Measurements from ENCODE around the gene ACSS2. TPM values are rescaled to one million over a fixed set of nuclear protein-coding genes. Genes with fewer than 3 reads are reported as not detected.

ACSS2 gene
- total RNA-seq, 4 donors from 2014 or later: 68.4 to 112 (median 94.3) TPM

DNA sequence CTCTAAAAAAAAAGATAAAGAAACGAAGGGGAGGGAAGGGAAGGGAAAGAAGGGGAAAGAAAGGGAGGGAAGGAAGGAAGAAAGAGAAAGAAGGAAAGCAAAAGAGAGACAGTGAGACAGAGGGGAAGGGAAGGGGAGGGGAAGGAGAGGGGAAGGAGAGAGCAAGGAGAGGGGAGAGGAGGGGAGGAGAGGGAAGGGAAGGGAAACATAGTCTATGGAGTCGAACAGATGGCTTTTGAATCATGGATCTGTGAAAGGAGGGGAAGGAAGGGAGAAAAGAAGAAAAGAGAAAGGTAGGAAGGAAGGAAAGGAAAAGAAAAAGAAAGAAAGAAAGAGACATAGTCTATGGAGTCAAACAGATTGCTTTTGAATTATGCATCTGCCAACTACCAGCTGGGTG is 34.3 kb upstream of the ACSS2 start:
- WGBS, 2 donors: 52 to 53% methylated on average over 2 of the region's 2 CpGs
- Histone ChIP-seq H3K4me1 (no peaks in the 10 kb centered on the region), H3K4me3 (no peak overlapping the region), H3K9me3 (no peaks in the 10 kb centered on the region), H3K36me3 (peaks cover 0 to 26% (median 0%) of the 10 kb centered on the region in 3 donors), H3K27ac (no peak overlapping the region), H3K27me3 (no peaks in the 10 kb centered on the region)
- TF ChIP-seq EP300 (IDR thresholded peaks at IDR 0.05) (no peak), POLR2A (IDR thresholded peaks at IDR 0.05) (no peak)
- TF ChIP-seq, protein P1, sequence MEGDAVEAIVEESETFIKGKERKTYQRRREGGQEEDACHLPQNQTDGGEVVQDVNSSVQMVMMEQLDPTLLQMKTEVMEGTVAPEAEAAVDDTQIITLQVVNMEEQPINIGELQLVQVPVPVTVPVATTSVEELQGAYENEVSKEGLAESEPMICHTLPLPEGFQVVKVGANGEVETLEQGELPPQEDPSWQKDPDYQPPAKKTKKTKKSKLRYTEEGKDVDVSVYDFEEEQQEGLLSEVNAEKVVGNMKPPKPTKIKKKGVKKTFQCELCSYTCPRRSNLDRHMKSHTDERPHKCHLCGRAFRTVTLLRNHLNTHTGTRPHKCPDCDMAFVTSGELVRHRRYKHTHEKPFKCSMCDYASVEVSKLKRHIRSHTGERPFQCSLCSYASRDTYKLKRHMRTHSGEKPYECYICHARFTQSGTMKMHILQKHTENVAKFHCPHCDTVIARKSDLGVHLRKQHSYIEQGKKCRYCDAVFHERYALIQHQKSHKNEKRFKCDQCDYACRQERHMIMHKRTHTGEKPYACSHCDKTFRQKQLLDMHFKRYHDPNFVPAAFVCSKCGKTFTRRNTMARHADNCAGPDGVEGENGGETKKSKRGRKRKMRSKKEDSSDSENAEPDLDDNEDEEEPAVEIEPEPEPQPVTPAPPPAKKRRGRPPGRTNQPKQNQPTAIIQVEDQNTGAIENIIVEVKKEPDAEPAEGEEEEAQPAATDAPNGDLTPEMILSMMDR (IDR thresholded peaks at IDR 0.05): no peak
- DNase-seq (ENCODE audit: low spot score in 2 of 2): no peak

DNA sequence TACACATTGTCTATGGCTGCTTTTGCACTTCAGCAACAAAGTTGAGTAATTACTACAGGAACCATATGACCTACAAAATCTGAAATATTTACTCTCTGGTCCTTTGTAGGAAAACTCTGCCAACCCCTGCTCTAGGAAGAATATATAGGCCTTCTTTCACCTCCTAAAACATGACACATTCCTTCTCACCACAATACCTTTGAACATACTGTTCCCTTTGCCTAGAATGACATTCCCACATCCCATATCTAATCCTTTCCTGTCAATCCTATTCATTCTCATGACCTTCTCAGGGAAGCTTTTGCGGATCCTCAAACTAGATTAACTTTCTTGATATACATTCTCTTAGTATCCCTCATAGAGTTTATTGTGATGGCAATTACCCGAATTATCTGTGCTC is 33.0 kb upstream of the ACSS2 start:
- H3K9me3 ChIP-seq: no peaks in the 10 kb centered on the region
- no peak overlapping the region for H3K27ac ChIP-seq
- WGBS, 2 donors: 90 to 96% methylated on average over 2 of the region's 2 CpGs
- peaks cover 0 to 39% (median 0%) of the 10 kb centered on the region in 3 donors for H3K36me3 ChIP-seq
- H3K4me1 ChIP-seq: no peaks in the 10 kb centered on the region
- no peaks in the 10 kb centered on the region for H3K27me3 ChIP-seq
- DNase-seq (ENCODE audit: low spot score in 2 of 2): no peak
- H3K4me3 ChIP-seq: no peak overlapping the region
- TF ChIP-seq, protein P1 (IDR thresholded peaks at IDR 0.05): no peak
- TF ChIP-seq POLR2A (IDR thresholded peaks at IDR 0.05) (no peak), EP300 (IDR thresholded peaks at IDR 0.05) (no peak)

DNA sequence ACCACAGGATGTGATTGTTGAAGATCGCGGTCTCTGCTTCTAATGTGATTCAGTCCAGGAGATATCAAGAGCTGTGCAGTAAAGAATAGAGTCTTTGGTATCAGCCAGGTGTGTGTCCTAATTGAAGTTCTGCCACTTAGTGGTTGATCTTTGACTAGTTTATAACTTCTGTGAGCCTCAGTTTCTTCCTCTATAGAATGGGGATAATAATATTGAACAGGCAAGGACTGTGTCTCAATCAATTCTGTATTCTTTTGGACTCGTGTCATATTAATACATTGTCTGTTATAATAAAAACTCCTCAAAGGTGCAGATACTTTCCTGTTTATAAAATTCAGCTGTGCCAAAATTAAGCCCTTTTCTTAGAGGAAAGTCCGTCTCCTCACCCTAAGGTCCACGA is 27.8 kb upstream of the ACSS2 start:
- no peaks in the 10 kb centered on the region for H3K4me1 ChIP-seq
- WGBS, 2 donors: 93 to 98% methylated on average over 5 of the region's 5 CpGs
- peaks cover 0 to 91% (median 9%) of the 10 kb centered on the region in 3 donors for H3K36me3 ChIP-seq
- DNase-seq (ENCODE audit: low spot score in 2 of 2): no peak
- H3K27ac ChIP-seq: no peak overlapping the region
- H3K9me3 ChIP-seq: no peaks in the 10 kb centered on the region
- no peak for TF ChIP-seq EP300 (IDR thresholded peaks at IDR 0.05)
- TF ChIP-seq, protein P1 (IDR thresholded peaks at IDR 0.05): no peak
- no peak for TF ChIP-seq POLR2A (IDR thresholded peaks at IDR 0.05)
- no peak overlapping the region for H3K4me3 ChIP-seq
- H3K27me3 ChIP-seq: no peaks in the 10 kb centered on the region

DNA sequence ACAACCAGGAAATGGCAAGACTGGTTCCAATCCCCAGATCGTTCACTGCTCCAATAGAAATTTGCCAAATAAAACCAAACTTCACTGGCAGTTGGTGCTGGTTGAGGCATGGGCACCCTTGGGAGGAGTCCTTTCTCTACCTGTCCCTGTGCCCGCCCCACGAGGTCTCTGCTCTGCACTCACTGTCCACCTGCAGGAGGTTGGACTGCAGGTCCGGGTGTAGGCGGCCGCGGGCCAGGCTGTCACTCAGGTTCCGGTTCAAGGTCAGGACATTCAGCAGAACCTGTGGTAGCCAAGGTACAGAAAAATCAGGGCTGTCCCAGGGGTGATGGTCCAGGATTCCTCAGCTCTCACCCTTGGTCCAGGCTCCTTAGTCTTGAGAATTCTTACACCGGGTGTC is 26.6 kb upstream of the ACSS2 start:
- Histone ChIP-seq H3K9me3 (no peaks in the 10 kb centered on the region), H3K27me3 (no peaks in the 10 kb centered on the region), H3K4me1 (no peaks in the 10 kb centered on the region), H3K36me3 (peaks cover 0 to 100% (median 9%) of the 10 kb centered on the region in 3 donors), H3K27ac (no peak overlapping the region), H3K4me3 (no peak overlapping the region)
- TF ChIP-seq EP300 (IDR thresholded peaks at IDR 0.05) (no peak), POLR2A (IDR thresholded peaks at IDR 0.05) (no peak)
- TF ChIP-seq, protein P1 (IDR thresholded peaks at IDR 0.05): no peak
- 83 to 87% methylated on average over 5 to 8 of the region's 9 CpGs for WGBS, 2 donors
- DNase-seq (ENCODE audit: low spot score in 2 of 2): no peak

DNA sequence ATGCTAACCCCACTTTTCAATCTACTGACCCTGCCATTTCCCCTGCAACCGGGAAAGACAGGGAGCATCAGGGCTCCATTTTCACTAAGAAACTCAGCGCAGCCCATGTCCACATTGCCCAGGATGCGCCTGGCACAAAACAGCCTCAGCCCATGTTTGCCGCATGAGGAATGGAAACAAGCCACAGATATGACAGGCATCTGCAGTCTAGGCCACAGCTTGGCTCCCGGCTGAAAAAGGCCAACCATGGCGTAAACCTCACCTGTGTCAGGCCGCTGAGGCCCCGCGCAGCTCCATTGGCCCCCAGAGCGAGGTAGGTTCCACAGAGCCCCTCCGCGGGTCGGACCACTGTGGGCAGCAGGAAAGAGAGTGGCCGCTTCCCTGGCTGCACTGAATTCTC is 25.4 kb upstream of the ACSS2 start:
- Histone ChIP-seq H3K27me3 (no peaks in the 10 kb centered on the region), H3K4me3 (no peak overlapping the region), H3K27ac (no peak overlapping the region), H3K36me3 (peaks cover 0 to 100% (median 9%) of the 10 kb centered on the region in 3 donors), H3K9me3 (no peaks in the 10 kb centered on the region), H3K4me1 (no peaks in the 10 kb centered on the region)
- DNase-seq (ENCODE audit: low spot score in 2 of 2): no peak
- TF ChIP-seq POLR2A (IDR thresholded peaks at IDR 0.05): no peak
- TF ChIP-seq EP300 (IDR thresholded peaks at IDR 0.05): no peak
- TF ChIP-seq, protein P1 (IDR thresholded peaks at IDR 0.05): no peak
- WGBS, 2 donors: 96 to 97% methylated on average over 12 to 13 of the region's 14 CpGs

All from tibial nerve (tissue), 4 donors.